HG02885 (cell line): Measurements from ENCODE around the gene PLAC9.

Source experiments
- ATAC-seq: cut with Tn5 transposase; IDR thresholded peaks from one replicate; pipeline ENCODE4 v1.9.1; 2021; ENCODE audit warnings: mild to moderate bottlenecking; ENCODE audit not compliant: unreplicated experiment, poor library complexity

PLAC9 gene

GRCh38 chr10:80174641-80175395 lies 42.3 kb downstream of the PLAC9 start:
- ATAC-seq = no peak

- ATAC-seq = no peak
Measured at GRCh38 chr10:80176526-80176925, 44.0 kb downstream of the PLAC9 start.

GRCh38 chr10:80177781-80178636 lies 45.5 kb downstream of the PLAC9 start:
- ATAC-seq = no peak

GRCh38 chr10:80182986-80183385 lies 50.5 kb downstream of the PLAC9 start:
- no peak for ATAC-seq

- ATAC-seq = no peak
Measured at GRCh38 chr10:80183436-80183835, 50.9 kb downstream of the PLAC9 start.

GRCh38 chr10:80184291-80184690 lies 51.8 kb downstream of the PLAC9 start:
- no peak for ATAC-seq

GRCh38 chr10:80185578-80186299 lies 53.2 kb downstream of the PLAC9 start:
- ATAC-seq = no peak

- no peak for ATAC-seq
Measured at GRCh38 chr10:80186364-80187012, 54.0 kb downstream of the PLAC9 start.

GRCh38 chr10:80187060-80187459 lies 54.5 kb downstream of the PLAC9 start:
- ATAC-seq = no peak

- ATAC-seq = peak; percentile 85
Measured at GRCh38 chr10:80187465-80188409, 55.2 kb downstream of the PLAC9 start.

- ATAC-seq = no peak
Measured at GRCh38 chr10:80188713-80189112, 56.2 kb downstream of the PLAC9 start.

GRCh38 chr10:80191589-80192270 lies 59.2 kb downstream of the PLAC9 start:
- no peak for ATAC-seq

- ATAC-seq = no peak
Measured at GRCh38 chr10:80192553-80192952, 60.0 kb downstream of the PLAC9 start.

GRCh38 chr10:80194373-80195045 lies 62.0 kb downstream of the PLAC9 start:
- no peak for ATAC-seq
